ENCODE results near the gene ANG. TPM values are rescaled to one million over a fixed set of nuclear protein-coding genes. Genes with fewer than 3 reads are reported as not detected.
"Not testable (repeated sequence)": the region's sequence is repeated elsewhere in the genome, so short reads cannot be mapped to it uniquely, and the experiment has no call there.

ANG gene
- polyA plus RNA-seq, 1 of the 3 experiments (the other 2 are of a cell fraction): 3.6 TPM

GRCh38 chr14:20642182-20642581 lies 46.4 kb upstream of the ANG start (continued):
- TF ChIP-seq MXI1 (IDR thresholded peaks at IDR 0.05; ENCODE audit: low read depth, low read length): no peak

GRCh38 chr14:20642755-20643154 lies 45.8 kb upstream of the ANG start:
- DNase-seq; H2AFZ ChIP-seq (ENCODE audit: low read depth); H3K9ac ChIP-seq; H4K20me1 ChIP-seq (ENCODE audit: insufficient read depth); H3K36me3 ChIP-seq (replicated peaks in 1 of 2; ENCODE audit: control insufficient read depth in 1 of 2, insufficient read depth in 2 of 2, low read length in 1 of 2); H3K79me2 ChIP-seq (ENCODE audit: insufficient read depth); H3K9me3 ChIP-seq; H3K4me2 ChIP-seq; H3K4me3 ChIP-seq (ENCODE audit: low read depth in 2 of 2, low read length in 1 of 2); H3K27ac ChIP-seq (ENCODE audit: low read depth in 2 of 2, low read length in 1 of 2); H3K9me2 ChIP-seq; H3K4me1 ChIP-seq (ENCODE audit: control insufficient read depth in 1 of 2, insufficient read depth in 2 of 2, low read depth in 1 of 2, low read length in 1 of 2); H3F3A ChIP-seq (replicated peaks; ENCODE audit: insufficient read depth); POLR2A ChIA-PET: not testable (repeated sequence)
- CTCF ChIA-PET: interaction anchor here (1.1 to 1.2 kb wide), 2 partner anchors 38 to 54 kb away, joined by 3 read pairs; no protein-coding TSS in a partner anchor
- WGBS (ENCODE audit: low lambda C conversion rate): 9% methylated on average over 3 of the region's 3 CpGs
- peaks cover 22% of the 10 kb centered on the region; the same call in 1 of the 2 replicates for H3K27me3 ChIP-seq (ENCODE audit: insufficient read depth)

GRCh38 chr14:20644520-20644919 lies 44.0 kb upstream of the ANG start:
- Histone ChIP-seq H3F3A (replicated peaks; ENCODE audit: insufficient read depth) (peaks cover 12% of the 10 kb centered on the region), H3K36me3 (replicated peaks in 1 of 2; ENCODE audit: control insufficient read depth in 1 of 2, insufficient read depth in 2 of 2, low read length in 1 of 2) (no peaks in the 10 kb centered on the region), H4K20me1 (ENCODE audit: insufficient read depth) (no peaks in the 10 kb centered on the region), H3K4me2 (no peak overlapping the region), H3K27me3 (ENCODE audit: insufficient read depth) (peaks cover 34% of the 10 kb centered on the region; the same call in 1 of the 2 replicates), H3K4me1 (ENCODE audit: control insufficient read depth in 1 of 2, insufficient read depth in 2 of 2, low read depth in 1 of 2, low read length in 1 of 2) (no peaks in the 10 kb centered on the region), H3K9me2 (no peaks in the 10 kb centered on the region), H3K9me3 (no peaks in the 10 kb centered on the region), H3K9ac (no peak overlapping the region), H3K4me3 (ENCODE audit: low read depth in 2 of 2, low read length in 1 of 2) (no peak overlapping the region), H2AFZ (ENCODE audit: low read depth) (no peak overlapping the region), H3K27ac (ENCODE audit: low read depth in 2 of 2, low read length in 1 of 2) (no peak overlapping the region), H3K79me2 (ENCODE audit: insufficient read depth) (no peaks in the 10 kb centered on the region)
- 88% methylated on average over 2 of the region's 2 CpGs for WGBS (ENCODE audit: low lambda C conversion rate)
- ChIA-PET CTCF (no interaction called here), POLR2A (no interaction called here)
- TF ChIP-seq FOXM1 (IDR thresholded peaks at IDR 0.05; ENCODE audit: low read depth) (no peak), MXI1 (IDR thresholded peaks at IDR 0.05; ENCODE audit: low read depth, low read length) (no peak), TAF1 (IDR thresholded peaks at IDR 0.05; ENCODE audit: borderline replicate concordance, low read depth, low read length) (no peak), EZH2phosphoT487 (IDR thresholded peaks at IDR 0.05; ENCODE audit: borderline replicate concordance, low read depth) (no peak), RCOR1 (IDR thresholded peaks at IDR 0.05; ENCODE audit: low read length) (no peak), REST (IDR thresholded peaks at IDR 0.05; ENCODE audit: low read depth, low read length) (no peak), IRF3 (IDR thresholded peaks at IDR 0.05; ENCODE audit: low read depth, low read length) (no peak), JUND (IDR thresholded peaks at IDR 0.05) (no peak), ZBTB33 (IDR thresholded peaks at IDR 0.05; ENCODE audit: borderline replicate concordance, low read depth) (no peak)
- no peak for DNase-seq

Measured in SK-N-SH (cell line).